ENCODE measurements around the gene HIVEP2.

The HIVEP2 gene

DNA sequence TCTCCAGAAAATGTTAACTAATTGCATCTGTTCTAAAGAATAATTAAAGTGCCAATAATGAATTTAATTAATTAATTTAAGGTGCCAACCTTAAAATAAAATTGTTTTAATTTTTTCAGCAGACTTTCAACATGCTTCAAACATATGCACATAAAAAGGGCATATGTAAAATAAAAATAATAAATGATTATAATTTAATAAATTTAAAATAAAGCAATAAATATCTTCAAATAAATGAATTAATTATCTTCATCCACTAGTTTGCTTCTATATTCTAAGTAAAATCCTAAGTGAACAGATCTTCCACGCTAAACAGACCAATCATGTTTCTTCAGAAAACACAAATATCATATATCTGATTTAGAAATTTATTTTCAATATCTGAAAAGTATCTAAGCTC, 119.2 kb downstream of the HIVEP2 start:
- H3K4me3 ChIP-seq (ENCODE audit: low read depth, low read length) = no peak overlapping the region

DNA sequence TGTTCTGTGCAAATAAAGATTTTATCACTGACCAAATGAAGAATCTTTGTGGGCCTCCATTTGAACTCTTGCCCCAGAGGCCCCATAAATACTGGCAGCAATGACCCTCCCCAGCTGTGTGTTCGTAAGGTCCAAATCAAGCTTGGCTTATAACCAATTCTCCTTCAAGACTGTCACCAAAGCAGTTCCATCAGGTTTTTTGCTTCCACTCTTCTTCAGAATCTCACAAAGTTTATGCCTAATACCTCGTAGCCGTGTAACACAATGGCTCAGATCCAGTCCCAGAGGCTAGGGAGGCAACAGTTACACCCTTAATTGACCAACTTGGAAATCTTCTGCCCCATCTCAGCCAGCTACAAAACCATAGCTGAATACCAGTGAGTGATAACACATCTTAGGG, 120.5 kb downstream of the HIVEP2 start:
- Histone ChIP-seq H3K9ac (ENCODE audit: low read length) (no peak overlapping the region), H3K27ac (ENCODE audit: low read depth, low read length) (no peak overlapping the region), H3K27me3 (ENCODE audit: control insufficient read depth, insufficient read depth, low read length) (no peaks in the 10 kb centered on the region), H3K9me3 (ENCODE audit: control insufficient read depth, insufficient read depth, low read depth, low read length) (no peaks in the 10 kb centered on the region), H3K36me3 (ENCODE audit: control insufficient read depth, insufficient read depth, low read length) (no peaks in the 10 kb centered on the region), H3K4me1 (ENCODE audit: control insufficient read depth, insufficient read depth, low read length) (peaks cover 11% of the 10 kb centered on the region), H3K4me3 (ENCODE audit: low read depth, low read length) (no peak overlapping the region)

More for the DNA sequence above, 119.2 kb downstream of the HIVEP2 start:
- peaks cover 11% of the 10 kb centered on the region for H3K4me1 ChIP-seq (ENCODE audit: control insufficient read depth, insufficient read depth, low read length)
- no peaks in the 10 kb centered on the region for H3K36me3 ChIP-seq (ENCODE audit: control insufficient read depth, insufficient read depth, low read length)
- H3K27ac ChIP-seq (ENCODE audit: low read depth, low read length) = no peak overlapping the region
- no peaks in the 10 kb centered on the region for H3K27me3 ChIP-seq (ENCODE audit: control insufficient read depth, insufficient read depth, low read length)
- no peaks in the 10 kb centered on the region for H3K9me3 ChIP-seq (ENCODE audit: control insufficient read depth, insufficient read depth, low read depth, low read length)
- H3K9ac ChIP-seq (ENCODE audit: low read length) = no peak overlapping the region

DNA sequence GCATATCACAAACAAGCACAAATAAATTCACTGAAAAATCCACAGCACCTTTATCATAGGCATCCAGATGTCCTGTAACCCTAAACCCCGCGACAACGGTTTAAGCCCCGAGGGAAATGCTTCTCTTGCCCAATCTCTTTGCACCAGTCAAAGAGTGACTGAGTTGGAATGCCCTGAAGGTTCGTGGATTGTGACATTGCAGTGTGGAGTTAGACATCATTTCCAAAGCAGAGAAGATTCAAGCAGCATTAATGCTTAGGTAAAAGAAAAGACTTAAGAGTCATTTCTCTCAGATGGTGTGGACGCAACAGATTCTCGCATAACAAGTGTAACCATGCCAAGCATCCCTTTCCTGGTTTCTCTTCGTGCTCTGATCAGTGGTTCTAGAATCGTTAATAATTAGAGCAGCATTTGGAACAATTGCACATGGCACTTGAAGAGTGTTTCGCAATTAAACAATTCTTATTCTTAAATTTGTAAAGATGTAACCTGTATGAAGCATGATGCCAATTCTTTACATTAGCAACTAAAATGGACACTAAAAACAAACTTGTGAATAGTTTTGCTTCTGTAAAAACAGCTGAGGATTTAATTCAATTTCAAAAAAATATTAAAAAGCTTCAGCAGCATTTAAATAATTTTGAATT, 121.6 kb downstream of the HIVEP2 start:
- Histone ChIP-seq H3K36me3 (ENCODE audit: control insufficient read depth, insufficient read depth, low read length) (no peaks in the 10 kb centered on the region), H3K4me3 (ENCODE audit: low read depth, low read length) (no peak overlapping the region), H3K9me3 (ENCODE audit: control insufficient read depth, insufficient read depth, low read depth, low read length) (no peaks in the 10 kb centered on the region), H3K9ac (ENCODE audit: low read length) (no peak overlapping the region), H3K27ac (ENCODE audit: low read depth, low read length) (no peak overlapping the region), H3K4me1 (ENCODE audit: control insufficient read depth, insufficient read depth, low read length) (peaks cover 11% of the 10 kb centered on the region), H3K27me3 (ENCODE audit: control insufficient read depth, insufficient read depth, low read length) (no peaks in the 10 kb centered on the region)

DNA sequence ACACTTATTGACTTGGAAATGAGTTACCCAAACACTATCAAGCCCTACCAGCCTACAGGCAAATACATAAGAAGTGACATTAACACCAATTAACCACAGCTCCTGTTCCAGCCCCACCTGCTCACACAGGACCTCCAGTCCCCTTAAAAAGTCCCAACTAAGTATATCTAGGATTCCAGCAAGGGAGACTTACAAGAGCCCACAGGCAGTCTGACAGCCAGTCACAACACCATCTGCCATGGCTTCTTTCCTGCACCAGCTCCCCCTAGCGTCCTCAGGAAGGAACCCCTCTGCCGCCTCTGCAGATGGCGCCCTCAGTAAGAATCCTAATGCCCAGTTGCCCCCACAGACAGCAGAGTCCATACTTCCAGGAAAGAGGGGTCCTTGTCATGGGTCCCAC, 122.1 kb downstream of the HIVEP2 start:
- H3K4me1 ChIP-seq (ENCODE audit: control insufficient read depth, insufficient read depth, low read length) = peaks cover 11% of the 10 kb centered on the region
- H3K27ac ChIP-seq (ENCODE audit: low read depth, low read length) = no peak overlapping the region

DNA sequence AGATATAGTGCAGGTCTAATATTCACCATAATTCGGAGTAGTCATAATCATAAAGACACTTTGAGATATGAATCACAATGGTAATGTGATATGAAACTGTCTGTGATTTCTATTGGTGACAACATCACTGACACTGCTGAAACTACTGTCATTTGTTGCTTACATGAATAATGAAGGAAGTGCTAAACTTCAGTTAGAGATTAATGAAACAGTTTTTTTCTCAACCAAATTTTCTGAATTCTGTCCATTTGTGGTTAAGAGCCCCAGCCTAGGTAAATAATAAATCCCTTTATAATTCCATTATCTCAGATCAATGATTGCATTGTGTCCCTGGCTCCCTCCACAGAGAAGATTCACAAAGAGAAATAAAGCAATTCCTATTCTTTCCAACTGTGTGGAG, 122.6 kb downstream of the HIVEP2 start:
- Histone ChIP-seq H3K27ac (ENCODE audit: low read depth, low read length) (no peak overlapping the region), H3K9me3 (ENCODE audit: control insufficient read depth, insufficient read depth, low read depth, low read length) (no peaks in the 10 kb centered on the region), H3K9ac (ENCODE audit: low read length) (no peak overlapping the region), H3K36me3 (ENCODE audit: control insufficient read depth, insufficient read depth, low read length) (no peaks in the 10 kb centered on the region), H3K27me3 (ENCODE audit: control insufficient read depth, insufficient read depth, low read length) (no peaks in the 10 kb centered on the region), H3K4me1 (ENCODE audit: control insufficient read depth, insufficient read depth, low read length) (peaks cover 11% of the 10 kb centered on the region), H3K4me3 (ENCODE audit: low read depth, low read length) (no peak overlapping the region)

More for the DNA sequence above, 122.1 kb downstream of the HIVEP2 start:
- H3K9me3 ChIP-seq (ENCODE audit: control insufficient read depth, insufficient read depth, low read depth, low read length) = no peaks in the 10 kb centered on the region
- no peaks in the 10 kb centered on the region for H3K36me3 ChIP-seq (ENCODE audit: control insufficient read depth, insufficient read depth, low read length)
- H3K4me3 ChIP-seq (ENCODE audit: low read depth, low read length) = no peak overlapping the region
- H3K27me3 ChIP-seq (ENCODE audit: control insufficient read depth, insufficient read depth, low read length) = no peaks in the 10 kb centered on the region
- H3K9ac ChIP-seq (ENCODE audit: low read length) = no peak overlapping the region

DNA sequence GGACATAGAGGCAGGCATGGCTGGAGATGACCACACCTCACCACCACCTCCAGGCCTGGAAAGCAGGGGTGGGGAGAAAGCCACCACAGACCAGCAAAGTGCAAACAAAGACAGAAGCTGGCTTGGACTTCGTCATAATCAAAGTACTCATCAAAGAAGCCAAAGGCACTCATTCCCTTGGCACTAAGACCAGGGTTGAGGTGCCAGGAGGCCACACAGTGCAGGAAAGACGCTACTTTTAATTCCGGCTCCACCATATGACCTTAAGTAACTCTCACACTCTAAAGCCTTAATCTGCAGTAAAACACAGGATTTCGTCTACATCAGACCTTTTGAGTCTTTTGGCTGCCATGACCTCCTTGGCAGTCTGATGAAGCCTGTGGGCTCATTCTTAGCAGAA, 123.1 kb downstream of the HIVEP2 start:
- Histone ChIP-seq H3K27me3 (ENCODE audit: control insufficient read depth, insufficient read depth, low read length) (no peaks in the 10 kb centered on the region), H3K9me3 (ENCODE audit: control insufficient read depth, insufficient read depth, low read depth, low read length) (no peaks in the 10 kb centered on the region), H3K4me3 (ENCODE audit: low read depth, low read length) (no peak overlapping the region), H3K9ac (ENCODE audit: low read length) (no peak overlapping the region), H3K27ac (ENCODE audit: low read depth, low read length) (no peak overlapping the region), H3K36me3 (ENCODE audit: control insufficient read depth, insufficient read depth, low read length) (no peaks in the 10 kb centered on the region), H3K4me1 (ENCODE audit: control insufficient read depth, insufficient read depth, low read length) (peaks cover 11% of the 10 kb centered on the region)

DNA sequence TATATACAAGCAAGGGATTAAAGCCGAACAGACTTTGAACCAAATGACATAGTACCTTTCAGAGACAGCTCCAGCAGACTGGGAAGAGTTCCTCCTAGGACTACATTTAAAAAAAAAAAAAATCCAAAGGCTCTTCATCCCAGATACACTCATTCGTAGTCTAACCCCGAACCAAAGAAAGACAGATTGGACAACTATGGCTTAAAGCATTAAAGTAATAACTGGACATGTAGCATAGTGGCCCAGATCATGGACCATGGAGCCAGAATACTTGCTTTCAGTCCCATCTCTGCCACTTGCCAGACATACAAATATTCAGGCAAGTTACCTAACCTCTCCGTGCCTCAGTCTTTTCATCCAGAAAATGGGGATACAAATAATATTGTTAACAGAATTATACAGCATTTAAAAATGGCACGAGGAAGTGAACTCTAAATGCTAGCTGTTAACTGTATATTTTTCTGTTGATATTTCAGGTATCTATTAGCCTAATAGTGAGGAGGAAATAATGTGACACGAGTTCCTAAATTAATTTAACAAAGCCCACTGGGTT, 123.7 kb downstream of the HIVEP2 start:
- Histone ChIP-seq H3K4me3 (ENCODE audit: low read depth, low read length) (no peak overlapping the region), H3K27ac (ENCODE audit: low read depth, low read length) (no peak overlapping the region), H3K36me3 (ENCODE audit: control insufficient read depth, insufficient read depth, low read length) (no peaks in the 10 kb centered on the region), H3K27me3 (ENCODE audit: control insufficient read depth, insufficient read depth, low read length) (no peaks in the 10 kb centered on the region), H3K9ac (ENCODE audit: low read length) (no peak overlapping the region), H3K4me1 (ENCODE audit: control insufficient read depth, insufficient read depth, low read length) (peaks cover 11% of the 10 kb centered on the region), H3K9me3 (ENCODE audit: control insufficient read depth, insufficient read depth, low read depth, low read length) (no peaks in the 10 kb centered on the region)

DNA sequence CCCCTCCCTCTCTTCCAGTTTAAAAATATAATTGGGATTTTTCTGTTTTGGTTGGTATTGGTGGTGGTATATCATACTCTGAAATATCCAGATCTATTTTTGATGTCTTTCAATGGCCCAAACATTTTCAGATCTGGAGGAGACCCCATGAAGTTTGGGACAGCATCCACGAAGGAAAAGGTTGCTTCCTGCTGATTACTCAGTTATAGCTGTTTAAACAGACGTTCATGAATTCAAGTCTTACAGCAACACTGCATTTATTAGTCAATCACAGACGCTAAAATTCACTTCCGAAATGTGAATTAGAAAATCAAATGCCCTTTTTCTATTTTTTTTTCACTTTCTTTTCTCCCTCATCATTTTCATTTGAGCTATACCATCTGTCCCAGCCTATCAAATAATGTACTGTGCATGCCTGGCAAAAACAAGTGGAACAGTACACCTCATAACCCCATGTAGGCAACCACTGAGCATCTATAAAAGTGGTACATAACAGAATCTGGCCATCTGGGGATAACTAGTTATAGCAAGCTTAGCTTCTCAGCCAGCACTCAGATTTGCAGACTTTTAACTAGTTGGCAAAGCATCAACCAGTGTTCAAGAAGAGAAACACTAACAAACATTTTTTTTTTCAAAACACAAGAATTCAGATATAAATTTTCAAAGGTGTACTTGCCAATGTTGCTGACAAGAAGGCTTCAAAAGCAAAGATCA, 124.5 kb downstream of the HIVEP2 start:
- Histone ChIP-seq H3K36me3 (ENCODE audit: control insufficient read depth, insufficient read depth, low read length) (no peaks in the 10 kb centered on the region), H3K4me3 (ENCODE audit: low read depth, low read length) (no peak overlapping the region), H3K27ac (ENCODE audit: low read depth, low read length) (no peak overlapping the region), H3K4me1 (ENCODE audit: control insufficient read depth, insufficient read depth, low read length) (peaks cover 11% of the 10 kb centered on the region), H3K9me3 (ENCODE audit: control insufficient read depth, insufficient read depth, low read depth, low read length) (no peaks in the 10 kb centered on the region), H3K27me3 (ENCODE audit: control insufficient read depth, insufficient read depth, low read length) (no peaks in the 10 kb centered on the region), H3K9ac (ENCODE audit: low read length) (no peak overlapping the region)

DNA sequence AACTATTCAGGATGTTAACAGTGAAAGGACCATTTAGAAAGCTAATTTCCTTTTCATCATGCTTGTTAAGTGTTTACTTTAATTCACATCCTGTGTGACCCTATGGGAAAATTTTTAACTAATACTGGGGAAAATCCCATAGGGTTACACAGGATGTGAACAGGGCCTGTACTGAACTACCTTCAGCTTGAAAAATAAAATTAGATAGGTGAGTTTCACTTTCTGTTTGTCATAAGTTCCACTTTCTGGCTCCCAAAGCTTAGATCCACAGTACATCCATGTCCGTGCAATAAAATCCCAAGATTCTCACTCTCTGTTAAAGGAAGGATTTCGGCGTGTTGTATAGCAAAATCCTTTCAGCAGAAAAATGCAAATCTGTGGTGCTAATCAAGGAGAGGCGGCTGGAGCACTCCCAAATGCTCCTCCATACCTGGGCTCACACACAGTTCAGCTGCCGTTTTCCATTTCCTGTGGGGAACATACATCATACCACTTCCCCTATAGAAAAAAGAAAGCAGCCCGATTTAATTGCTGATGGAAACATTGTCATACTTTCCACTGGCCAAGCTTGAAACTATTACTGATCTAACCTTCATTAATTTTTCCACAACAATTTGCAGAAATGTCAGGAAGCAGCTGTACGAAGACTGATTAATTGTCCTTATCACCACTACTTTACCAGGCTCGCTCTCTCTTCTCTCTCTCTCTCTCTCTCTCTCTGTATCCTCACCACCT, 125.2 kb downstream of the HIVEP2 start:
- Histone ChIP-seq H3K4me3 (ENCODE audit: low read depth, low read length) (no peak overlapping the region), H3K9me3 (ENCODE audit: control insufficient read depth, insufficient read depth, low read depth, low read length) (no peaks in the 10 kb centered on the region), H3K27ac (ENCODE audit: low read depth, low read length) (no peak overlapping the region), H3K4me1 (ENCODE audit: control insufficient read depth, insufficient read depth, low read length) (peaks cover 11% of the 10 kb centered on the region), H3K36me3 (ENCODE audit: control insufficient read depth, insufficient read depth, low read length) (no peaks in the 10 kb centered on the region), H3K27me3 (ENCODE audit: control insufficient read depth, insufficient read depth, low read length) (no peaks in the 10 kb centered on the region), H3K9ac (ENCODE audit: low read length) (no peak overlapping the region)

DNA sequence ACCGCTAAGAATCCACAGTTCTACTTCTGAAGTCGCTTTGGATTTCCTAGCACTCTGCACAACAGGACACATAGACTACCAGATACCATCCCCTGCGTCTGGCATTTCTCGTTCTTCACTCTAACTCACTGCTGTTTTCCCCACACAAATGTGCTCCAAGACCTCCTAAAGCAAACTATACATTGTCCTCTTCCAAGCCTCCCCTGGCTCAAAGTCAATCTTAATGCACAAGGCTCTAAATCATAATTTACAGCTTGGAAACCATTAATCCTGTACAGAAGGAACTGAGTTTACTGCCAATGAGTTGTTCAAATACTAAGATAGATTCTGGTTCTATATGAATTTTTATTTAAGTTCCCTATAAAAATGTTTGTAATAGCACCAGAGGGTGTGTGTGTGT, 128.5 kb downstream of the HIVEP2 start:
- Histone ChIP-seq H3K9me3 (ENCODE audit: control insufficient read depth, insufficient read depth, low read depth, low read length) (no peaks in the 10 kb centered on the region), H3K27me3 (ENCODE audit: control insufficient read depth, insufficient read depth, low read length) (no peaks in the 10 kb centered on the region), H3K4me3 (ENCODE audit: low read depth, low read length) (no peak overlapping the region), H3K4me1 (ENCODE audit: control insufficient read depth, insufficient read depth, low read length) (peaks cover 8% of the 10 kb centered on the region), H3K9ac (ENCODE audit: low read length) (no peak overlapping the region), H3K36me3 (ENCODE audit: control insufficient read depth, insufficient read depth, low read length) (no peaks in the 10 kb centered on the region), H3K27ac (ENCODE audit: low read depth, low read length) (no peak overlapping the region)

DNA sequence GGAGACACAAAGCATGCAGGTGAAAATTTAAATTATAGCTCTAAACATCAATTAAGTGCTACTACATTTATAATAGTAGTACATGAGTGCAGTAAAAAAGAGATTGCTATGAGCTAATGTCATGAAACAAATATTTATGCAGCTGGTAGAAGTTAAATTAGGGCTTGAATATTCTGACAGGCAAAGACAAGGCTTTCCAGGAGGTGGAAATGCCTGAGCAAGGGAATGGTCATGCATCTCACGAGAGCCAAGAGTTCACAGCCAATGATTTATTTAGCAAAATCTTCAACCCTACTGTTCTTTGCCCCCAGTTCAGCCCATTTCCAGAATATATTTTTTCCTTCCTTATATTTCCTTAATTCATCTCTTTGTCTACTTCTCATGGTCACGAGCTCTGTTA, 128.9 kb downstream of the HIVEP2 start:
- Histone ChIP-seq H3K9ac (ENCODE audit: low read length) (no peak overlapping the region), H3K9me3 (ENCODE audit: control insufficient read depth, insufficient read depth, low read depth, low read length) (no peaks in the 10 kb centered on the region), H3K27me3 (ENCODE audit: control insufficient read depth, insufficient read depth, low read length) (no peaks in the 10 kb centered on the region), H3K36me3 (ENCODE audit: control insufficient read depth, insufficient read depth, low read length) (no peaks in the 10 kb centered on the region), H3K4me1 (ENCODE audit: control insufficient read depth, insufficient read depth, low read length) (peaks cover 12% of the 10 kb centered on the region), H3K27ac (ENCODE audit: low read depth, low read length) (no peak overlapping the region), H3K4me3 (ENCODE audit: low read depth, low read length) (no peak overlapping the region)

All from HUES6 (cell line).